ENCODE data around the gene SLC6A3.

DNA sequence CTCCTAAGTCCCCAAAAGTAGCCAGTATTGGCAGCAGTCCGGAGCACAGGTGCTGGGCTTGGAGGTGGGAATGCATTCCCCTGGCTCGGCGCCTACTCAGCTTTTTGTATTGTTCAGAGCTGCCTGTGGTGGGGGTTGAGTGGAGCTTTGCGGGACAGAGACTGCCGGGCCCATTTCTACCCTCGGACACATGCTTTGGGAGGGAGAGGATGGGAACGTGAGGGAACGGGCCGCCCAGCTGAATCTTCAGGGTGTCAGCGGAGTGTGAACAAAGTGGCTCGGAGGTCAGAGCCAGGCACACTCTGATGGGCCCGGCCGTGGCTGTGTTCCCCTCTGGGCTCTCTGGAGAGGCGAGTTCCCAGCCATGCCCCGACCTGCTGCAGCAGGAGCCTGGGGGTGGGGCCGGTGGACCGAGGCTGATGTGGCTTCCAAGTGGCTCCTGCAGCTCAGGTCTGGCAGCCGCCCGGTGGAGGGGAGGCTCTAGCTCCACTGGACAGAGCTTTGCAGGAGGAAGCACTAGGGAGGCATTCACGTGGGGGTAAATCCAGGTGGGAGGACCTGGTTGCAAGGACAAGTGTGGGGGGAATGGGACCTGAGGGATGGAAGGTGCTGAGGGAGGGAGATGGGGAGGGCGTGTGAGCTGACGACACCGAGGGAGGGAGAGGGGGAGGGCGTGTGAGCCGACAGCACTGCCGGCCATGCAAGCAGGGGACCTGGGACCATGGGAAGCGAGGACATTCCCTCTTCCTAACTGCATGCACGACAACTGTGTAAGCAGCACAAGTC lies 31.1 kb upstream of the SLC6A3 start:
- TF ChIP-seq, protein P1, sequence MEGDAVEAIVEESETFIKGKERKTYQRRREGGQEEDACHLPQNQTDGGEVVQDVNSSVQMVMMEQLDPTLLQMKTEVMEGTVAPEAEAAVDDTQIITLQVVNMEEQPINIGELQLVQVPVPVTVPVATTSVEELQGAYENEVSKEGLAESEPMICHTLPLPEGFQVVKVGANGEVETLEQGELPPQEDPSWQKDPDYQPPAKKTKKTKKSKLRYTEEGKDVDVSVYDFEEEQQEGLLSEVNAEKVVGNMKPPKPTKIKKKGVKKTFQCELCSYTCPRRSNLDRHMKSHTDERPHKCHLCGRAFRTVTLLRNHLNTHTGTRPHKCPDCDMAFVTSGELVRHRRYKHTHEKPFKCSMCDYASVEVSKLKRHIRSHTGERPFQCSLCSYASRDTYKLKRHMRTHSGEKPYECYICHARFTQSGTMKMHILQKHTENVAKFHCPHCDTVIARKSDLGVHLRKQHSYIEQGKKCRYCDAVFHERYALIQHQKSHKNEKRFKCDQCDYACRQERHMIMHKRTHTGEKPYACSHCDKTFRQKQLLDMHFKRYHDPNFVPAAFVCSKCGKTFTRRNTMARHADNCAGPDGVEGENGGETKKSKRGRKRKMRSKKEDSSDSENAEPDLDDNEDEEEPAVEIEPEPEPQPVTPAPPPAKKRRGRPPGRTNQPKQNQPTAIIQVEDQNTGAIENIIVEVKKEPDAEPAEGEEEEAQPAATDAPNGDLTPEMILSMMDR (IDR thresholded peaks at IDR 0.05) = no peak
- TF ChIP-seq POLR2A (IDR thresholded peaks at IDR 0.05) = no peak

All from testis (tissue), 2 donors.